ENCODE measurements around the gene NOTCH1.

Gene NOTCH1

GRCh38 chr9:136502940-136503550 is 42.8 kb downstream of the NOTCH1 start:
- no peak for DNase-seq (ENCODE audit: low read depth in 1 of 2, low spot score in 1 of 2)

GRCh38 chr9:136502196-136502595 is 43.7 kb downstream of the NOTCH1 start:
- DNase-seq (ENCODE audit: low read depth in 1 of 2, low spot score in 1 of 2): no peak

- no peak for DNase-seq (ENCODE audit: low read depth in 1 of 2, low spot score in 1 of 2)
Observed at GRCh38 chr9:136501686-136502085, 44.2 kb downstream of the NOTCH1 start.

- no peak for DNase-seq (ENCODE audit: low read depth in 1 of 2, low spot score in 1 of 2)
Observed at GRCh38 chr9:136499935-136500910, 45.6 kb downstream of the NOTCH1 start.

GRCh38 chr9:136499071-136499934 is 46.5 kb downstream of the NOTCH1 start:
- DNase-seq (ENCODE audit: low read depth in 1 of 2, low spot score in 1 of 2): no peak

- no peak for DNase-seq (ENCODE audit: low read depth in 1 of 2, low spot score in 1 of 2)
Observed at GRCh38 chr9:136497916-136498695, 47.7 kb downstream of the NOTCH1 start.

GRCh38 chr9:136496801-136497620 is 48.8 kb downstream of the NOTCH1 start:
- DNase-seq (ENCODE audit: low read depth in 1 of 2, low spot score in 1 of 2): no peak

- DNase-seq (ENCODE audit: low read depth in 1 of 2, low spot score in 1 of 2): no peak
Observed at GRCh38 chr9:136496181-136496580, 49.7 kb downstream of the NOTCH1 start.

- no peak for DNase-seq (ENCODE audit: low read depth in 1 of 2, low spot score in 1 of 2)
Observed at GRCh38 chr9:136495238-136495800, 50.5 kb downstream of the NOTCH1 start.

GRCh38 chr9:136494531-136495215 is 51.2 kb downstream of the NOTCH1 start:
- no peak for DNase-seq (ENCODE audit: low read depth in 1 of 2, low spot score in 1 of 2)

GRCh38 chr9:136494012-136494411 is 51.8 kb downstream of the NOTCH1 start:
- no peak for DNase-seq (ENCODE audit: low read depth in 1 of 2, low spot score in 1 of 2)

- no peak for DNase-seq (ENCODE audit: low read depth in 1 of 2, low spot score in 1 of 2)
Observed at GRCh38 chr9:136493567-136493971, 52.3 kb downstream of the NOTCH1 start.

GRCh38 chr9:136492978-136493522 is 52.8 kb downstream of the NOTCH1 start:
- no peak for DNase-seq (ENCODE audit: low read depth in 1 of 2, low spot score in 1 of 2)

- no peak for DNase-seq (ENCODE audit: low read depth in 1 of 2, low spot score in 1 of 2)
Observed at GRCh38 chr9:136489731-136490130, 56.1 kb downstream of the NOTCH1 start.

GRCh38 chr9:136488247-136489214 is 57.3 kb downstream of the NOTCH1 start:
- DNase-seq (ENCODE audit: low read depth in 1 of 2, low spot score in 1 of 2): peak; percentile 63 to 64

GRCh38 chr9:136487672-136488071 is 58.2 kb downstream of the NOTCH1 start:
- no peak for DNase-seq (ENCODE audit: low read depth in 1 of 2, low spot score in 1 of 2)

GRCh38 chr9:136486823-136487620 is 58.8 kb downstream of the NOTCH1 start:
- no peak for DNase-seq (ENCODE audit: low read depth in 1 of 2, low spot score in 1 of 2)
